Loucy (cell line): ENCODE measurements around the gene RPL5.

Experiments used
- EZH2phosphoT487 ChIP-seq: fragments of 200-600 bp; IDR thresholded peaks from 2 replicates; pipeline ENCODE4 v1.6.1; 2018; ENCODE audit warnings: antibody characterized with exemption, mild to moderate bottlenecking, moderate library complexity, borderline replicate concordance
- TF ChIP-seq, protein P1 (sequence below): fragments of 200-600 bp; sonication (generic); conservative IDR thresholded peaks from 2 replicates; pipeline ENCODE4 v1.5.1; 2014; ENCODE audit warnings: mild to moderate bottlenecking, antibody characterized with exemption, low read length

DNA sequence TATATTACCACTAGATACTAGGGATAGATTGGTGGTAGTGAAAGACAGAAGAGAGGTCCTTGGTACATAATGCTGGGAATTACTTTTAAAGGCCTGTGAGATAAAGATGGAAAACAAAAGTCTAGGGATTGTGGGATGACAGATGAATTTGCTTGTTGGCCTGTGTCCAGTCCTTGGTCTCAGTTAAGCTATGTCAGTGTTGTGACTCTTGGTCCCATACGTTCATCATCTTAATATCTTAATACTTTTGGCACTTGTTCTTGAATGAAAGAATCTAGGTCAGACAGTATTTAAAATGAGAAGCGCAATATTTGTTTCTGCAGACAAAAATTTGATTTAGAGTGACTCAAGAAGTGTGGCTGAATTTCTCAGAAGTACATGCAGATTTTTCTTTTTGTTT is 7.6 kb downstream of the RPL5 start:
- TF ChIP-seq, protein P1, sequence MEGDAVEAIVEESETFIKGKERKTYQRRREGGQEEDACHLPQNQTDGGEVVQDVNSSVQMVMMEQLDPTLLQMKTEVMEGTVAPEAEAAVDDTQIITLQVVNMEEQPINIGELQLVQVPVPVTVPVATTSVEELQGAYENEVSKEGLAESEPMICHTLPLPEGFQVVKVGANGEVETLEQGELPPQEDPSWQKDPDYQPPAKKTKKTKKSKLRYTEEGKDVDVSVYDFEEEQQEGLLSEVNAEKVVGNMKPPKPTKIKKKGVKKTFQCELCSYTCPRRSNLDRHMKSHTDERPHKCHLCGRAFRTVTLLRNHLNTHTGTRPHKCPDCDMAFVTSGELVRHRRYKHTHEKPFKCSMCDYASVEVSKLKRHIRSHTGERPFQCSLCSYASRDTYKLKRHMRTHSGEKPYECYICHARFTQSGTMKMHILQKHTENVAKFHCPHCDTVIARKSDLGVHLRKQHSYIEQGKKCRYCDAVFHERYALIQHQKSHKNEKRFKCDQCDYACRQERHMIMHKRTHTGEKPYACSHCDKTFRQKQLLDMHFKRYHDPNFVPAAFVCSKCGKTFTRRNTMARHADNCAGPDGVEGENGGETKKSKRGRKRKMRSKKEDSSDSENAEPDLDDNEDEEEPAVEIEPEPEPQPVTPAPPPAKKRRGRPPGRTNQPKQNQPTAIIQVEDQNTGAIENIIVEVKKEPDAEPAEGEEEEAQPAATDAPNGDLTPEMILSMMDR = no peak
- TF ChIP-seq EZH2phosphoT487 = no peak
